GM12874 (cell line): ENCODE results near the gene CDK10.

ENCODE experiments used
- TF ChIP-seq, protein P1 (sequence below): IDR thresholded peaks from 2 replicates; pipeline ENCODE4 v1.5.1; 2011; ENCODE audit warnings: low read depth, mild to moderate bottlenecking, control low read depth, low read length, moderate library complexity; ENCODE audit not compliant: insufficient read depth

The CDK10 gene

GRCh38 chr16:89657442-89658220 is 28.9 kb upstream of the CDK10 start, which contains the start of the genes CHMP1A and SPATA33:
Gene CHMP1A, minus strand, starts transcription at chr16:89657708. Its CDS starts 120 bp downstream, at chr16:89657588.
Gene SPATA33, plus strand, starts transcription at chr16:89657836. Its CDS starts 76 bp downstream, at chr16:89657912.
- TF ChIP-seq, protein P1, sequence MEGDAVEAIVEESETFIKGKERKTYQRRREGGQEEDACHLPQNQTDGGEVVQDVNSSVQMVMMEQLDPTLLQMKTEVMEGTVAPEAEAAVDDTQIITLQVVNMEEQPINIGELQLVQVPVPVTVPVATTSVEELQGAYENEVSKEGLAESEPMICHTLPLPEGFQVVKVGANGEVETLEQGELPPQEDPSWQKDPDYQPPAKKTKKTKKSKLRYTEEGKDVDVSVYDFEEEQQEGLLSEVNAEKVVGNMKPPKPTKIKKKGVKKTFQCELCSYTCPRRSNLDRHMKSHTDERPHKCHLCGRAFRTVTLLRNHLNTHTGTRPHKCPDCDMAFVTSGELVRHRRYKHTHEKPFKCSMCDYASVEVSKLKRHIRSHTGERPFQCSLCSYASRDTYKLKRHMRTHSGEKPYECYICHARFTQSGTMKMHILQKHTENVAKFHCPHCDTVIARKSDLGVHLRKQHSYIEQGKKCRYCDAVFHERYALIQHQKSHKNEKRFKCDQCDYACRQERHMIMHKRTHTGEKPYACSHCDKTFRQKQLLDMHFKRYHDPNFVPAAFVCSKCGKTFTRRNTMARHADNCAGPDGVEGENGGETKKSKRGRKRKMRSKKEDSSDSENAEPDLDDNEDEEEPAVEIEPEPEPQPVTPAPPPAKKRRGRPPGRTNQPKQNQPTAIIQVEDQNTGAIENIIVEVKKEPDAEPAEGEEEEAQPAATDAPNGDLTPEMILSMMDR: no peak

DNA sequence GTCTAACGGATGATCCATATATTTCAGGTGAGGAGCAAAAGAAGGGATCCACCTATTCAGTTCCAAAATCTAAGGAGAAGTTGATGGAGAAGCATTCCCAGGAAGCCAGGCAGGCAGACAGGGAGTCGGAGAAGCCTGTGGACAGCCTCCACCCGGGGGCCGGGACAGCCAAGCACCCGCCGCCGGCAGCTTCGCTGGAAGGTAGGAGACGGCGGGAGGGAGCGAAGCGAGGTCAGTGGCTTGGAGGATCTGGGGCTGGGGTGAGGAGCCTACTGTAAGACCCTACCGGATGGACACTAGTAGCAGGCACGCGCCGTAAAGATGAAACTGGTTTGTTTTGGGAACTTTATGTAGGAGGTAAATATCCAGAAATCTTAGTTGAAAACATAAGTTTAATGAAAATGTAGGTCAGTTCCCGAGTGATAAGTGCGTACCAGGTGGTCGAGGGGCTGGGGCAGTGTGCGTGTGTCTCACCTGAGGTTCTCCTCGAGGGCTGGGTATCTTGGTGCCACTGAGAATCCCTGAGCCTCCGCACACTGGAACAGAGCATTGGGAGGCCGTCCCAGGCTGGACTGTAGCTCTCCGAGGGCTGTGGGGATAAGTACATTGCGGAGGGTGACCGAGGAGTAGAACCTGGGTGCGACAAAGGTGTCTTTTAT is 28.1 kb upstream of the CDK10 start:
- TF ChIP-seq, protein P1: no peak

- TF ChIP-seq, protein P1: no peak
Measured at GRCh38 chr16:89660146-89660545, 26.3 kb upstream of the CDK10 start.

DNA sequence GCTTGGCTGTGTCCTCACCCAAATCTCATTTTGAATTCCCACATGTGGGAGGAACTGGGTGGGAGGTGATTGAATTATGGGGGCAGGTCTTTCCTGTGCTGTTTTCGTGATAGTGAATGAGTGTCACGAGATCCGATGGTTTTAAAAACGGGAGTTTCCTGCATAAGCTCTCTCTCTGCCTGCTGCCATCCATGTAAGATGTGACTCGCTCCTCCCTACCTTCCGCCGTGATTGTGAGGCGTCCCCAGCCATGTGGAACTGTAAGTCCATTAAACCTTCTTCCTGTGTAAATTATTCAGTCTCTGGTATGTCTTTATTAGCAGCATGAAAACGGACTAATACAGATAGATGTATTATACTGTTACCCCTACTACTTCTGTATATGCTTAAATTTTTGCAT is 25.3 kb upstream of the CDK10 start:
- TF ChIP-seq, protein P1: no peak

DNA sequence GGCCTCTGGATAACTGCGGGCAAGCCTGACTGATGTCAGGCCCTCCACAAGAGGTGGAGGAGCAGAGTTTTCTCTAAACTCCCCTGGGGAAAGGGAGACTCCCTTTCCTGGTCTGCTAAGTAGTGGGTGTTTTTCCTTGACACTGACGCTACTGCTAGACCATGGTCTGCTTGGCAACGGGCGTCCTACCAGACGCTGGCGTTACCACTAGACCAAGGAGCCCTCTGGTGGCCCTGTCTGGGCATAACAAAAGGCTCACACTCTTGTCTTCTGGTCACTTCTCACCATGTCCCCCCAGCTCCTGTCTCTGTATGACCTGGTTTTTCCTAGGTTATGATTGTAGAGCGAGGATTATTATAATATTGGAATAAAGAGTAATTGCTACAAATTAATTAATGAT is 19.5 kb upstream of the CDK10 start:
- TF ChIP-seq, protein P1: peak; percentile 20; the same call in 1 of the 2 replicates

- TF ChIP-seq, protein P1: no peak
Measured at GRCh38 chr16:89667633-89668032, 18.9 kb upstream of the CDK10 start.

DNA sequence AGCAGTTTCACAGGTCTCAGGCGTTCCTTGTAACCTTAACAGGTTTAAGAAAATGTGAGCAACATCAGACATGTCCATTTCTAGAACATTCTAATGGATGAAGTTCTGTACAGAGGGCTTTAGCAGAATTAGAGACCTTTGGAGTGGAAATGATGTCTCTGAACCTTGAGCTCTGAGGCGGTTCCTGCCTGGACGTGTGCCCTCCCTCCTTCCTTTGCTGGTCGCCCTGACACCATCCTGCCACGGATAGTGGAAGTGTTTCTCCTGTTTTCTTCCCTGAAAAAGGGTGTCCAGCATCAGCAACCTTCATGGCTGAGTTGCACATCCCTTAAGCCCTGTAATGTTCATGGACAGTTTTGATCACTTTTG is 17.7 kb upstream of the CDK10 start:
- TF ChIP-seq, protein P1: no peak
